GM19468 (cell line): ENCODE measurements around the gene FSD2.
"Not testable (repeated sequence)": the region's sequence is repeated elsewhere in the genome, so short reads cannot be mapped to it uniquely, and the experiment has no call there.

ENCODE experiments used
- ATAC-seq: cut with Tn5 transposase; IDR thresholded peaks from one replicate; pipeline ENCODE4 v1.9.1; 2021; ENCODE audit warnings: mild to moderate bottlenecking, moderate library complexity, moderate number of reproducible peaks; ENCODE audit not compliant: unreplicated experiment; ENCODE audit errors: extremely low read depth

FSD2 gene

GRCh38 chr15:82798531-82799166 lies 7.2 kb downstream of the FSD2 start:
- ATAC-seq, result no peak

- no peak for ATAC-seq
These were observed 7.8 kb downstream of the FSD2 start for GRCh38 chr15:82798104-82798503.

- ATAC-seq, result no peak
These were observed 12.1 kb downstream of the FSD2 start for GRCh38 chr15:82793737-82794136.

GRCh38 chr15:82792068-82792467 lies 13.8 kb downstream of the FSD2 start:
- ATAC-seq, result no peak

- no peak for ATAC-seq
These were observed 15.5 kb downstream of the FSD2 start for GRCh38 chr15:82790321-82790720.

GRCh38 chr15:82789491-82789890 lies 16.4 kb downstream of the FSD2 start:
- ATAC-seq, result no peak

- ATAC-seq, result no peak
These were observed 17.4 kb downstream of the FSD2 start for GRCh38 chr15:82788496-82788895.

- ATAC-seq, result no peak
These were observed 24.5 kb downstream of the FSD2 start for GRCh38 chr15:82781349-82781748.

GRCh38 chr15:82778755-82779154 lies 27.1 kb downstream of the FSD2 start:
- no peak for ATAC-seq

GRCh38 chr15:82774496-82774895 lies 31.4 kb downstream of the FSD2 start:
- ATAC-seq, result no peak

- ATAC-seq, result no peak
These were observed 33.9 kb downstream of the FSD2 start for GRCh38 chr15:82771789-82772607.

GRCh38 chr15:82768414-82769054 lies 37.3 kb downstream of the FSD2 start:
- ATAC-seq, result no peak

- ATAC-seq, result no peak
These were observed 38.6 kb downstream of the FSD2 start for GRCh38 chr15:82767163-82767829.

GRCh38 chr15:82766201-82766600 lies 39.7 kb downstream of the FSD2 start:
- not testable (repeated sequence) for ATAC-seq

GRCh38 chr15:82764740-82765139 lies 41.1 kb downstream of the FSD2 start:
- ATAC-seq, result no peak

GRCh38 chr15:82764117-82764490 lies 41.8 kb downstream of the FSD2 start:
- ATAC-seq, result no peak

- ATAC-seq, result no peak
These were observed 42.3 kb downstream of the FSD2 start for GRCh38 chr15:82763361-82764116.

GRCh38 chr15:82751308-82751707 lies 54.6 kb downstream of the FSD2 start:
- ATAC-seq, result no peak

GRCh38 chr15:82750831-82751180 lies 55.1 kb downstream of the FSD2 start:
- ATAC-seq, result no peak
